ENCODE measurements around the gene SOD3. TPM values are rescaled to one million over a fixed set of nuclear protein-coding genes. Genes with fewer than 3 reads are reported as not detected.

The SOD3 gene
- total RNA-seq, 1 experiment from 2014 or later, result 4.1 TPM

- DNase-seq (ENCODE audit: low spot score) (no peak), ATAC-seq (no peak)
- CTCF ChIA-PET, result no interaction called here
- POLR2A ChIA-PET, result no interaction called here
- H3K27me3 Mint-ChIP-seq (ENCODE audit: low read depth), result peaks cover 9% of the 10 kb centered on the region
- peaks cover 12% of the 10 kb centered on the region for H3K36me3 Mint-ChIP-seq
- H3K9me3 Mint-ChIP-seq, result peaks cover 28% of the 10 kb centered on the region
- TF ChIP-seq ZNF416 (CRISPR knock-in tag; IDR thresholded peaks at IDR 0.05) (no peak), SOX15 (CRISPR knock-in tag; IDR thresholded peaks at IDR 0.05) (no peak), ZBTB43 (CRISPR knock-in tag; IDR thresholded peaks at IDR 0.05) (no peak), RELA (CRISPR knock-in tag; IDR thresholded peaks at IDR 0.05; ENCODE audit: borderline replicate concordance) (no peak), TP53 (CRISPR knock-in tag; IDR thresholded peaks at IDR 0.05) (no peak), JAZF1 (CRISPR knock-in tag; IDR thresholded peaks at IDR 0.05) (no peak)
- no peak overlapping the region for H3K27ac Mint-ChIP-seq
- no peak overlapping the region for H3K4me3 Mint-ChIP-seq
- H3K4me1 Mint-ChIP-seq, result no peaks in the 10 kb centered on the region
These were observed 40.8 kb upstream of the SOD3 start for GRCh38 chr4:24754571-24754970.

- Mint-ChIP-seq H3K9me3 (no peaks in the 10 kb centered on the region), H3K36me3 (no peaks in the 10 kb centered on the region), H3K27me3 (ENCODE audit: low read depth) (no peaks in the 10 kb centered on the region), H3K4me3 (no peak overlapping the region), H3K4me1 (peaks cover 5% of the 10 kb centered on the region), H3K27ac (no peak overlapping the region)
- ChIA-PET CTCF (interaction anchor here (1.9 kb wide), 1 partner anchor 30 kb away, joined by 10 read pairs; the partner anchor contains the start of gene SOD3), POLR2A (no interaction called here)
- TF ChIP-seq AFF4 (CRISPR knock-in tag; IDR thresholded peaks at IDR 0.05; ENCODE audit: borderline replicate concordance) (no peak), ZSCAN18 (CRISPR knock-in tag; IDR thresholded peaks at IDR 0.05) (no peak)
- no peak for DNase-seq (ENCODE audit: low spot score)
- no peak for ATAC-seq
These were observed 31.6 kb upstream of the SOD3 start for GRCh38 chr4:24763631-24764297.

GRCh38 chr4:24764345-24764744 is 31.0 kb upstream of the SOD3 start:
- Mint-ChIP-seq H3K9me3 (0 out of 2 replicates have a peak, but pooled peaks cover 3% of the 10 kb centered on the region), H3K27me3 (ENCODE audit: low read depth) (no peaks in the 10 kb centered on the region), H3K4me1 (peaks cover 5% of the 10 kb centered on the region), H3K4me3 (no peak overlapping the region), H3K36me3 (no peaks in the 10 kb centered on the region), H3K27ac (no peak overlapping the region)
- TF ChIP-seq RORB (CRISPR knock-in tag; IDR thresholded peaks at IDR 0.05) (no peak), ZBTB21 (CRISPR knock-in tag; IDR thresholded peaks at IDR 0.05; ENCODE audit: borderline replicate concordance) (no peak), SOX15 (CRISPR knock-in tag; IDR thresholded peaks at IDR 0.05) (no peak), RELA (CRISPR knock-in tag; IDR thresholded peaks at IDR 0.05; ENCODE audit: borderline replicate concordance) (no peak), CTCF (IDR thresholded peaks at IDR 0.05) (no peak)
- ChIA-PET POLR2A (no interaction called here), CTCF (interaction anchor here (1.9 kb wide), 1 partner anchor 30 kb away, joined by 10 read pairs; the partner anchor contains the start of gene SOD3)
- no peak for DNase-seq (ENCODE audit: low spot score)
- ATAC-seq, result no peak
